Loucy (cell line): ENCODE results near the gene CEMIP2.

Experiments used
- EZH2phosphoT487 ChIP-seq: fragments of 200-600 bp; IDR thresholded peaks from 2 replicates; pipeline ENCODE4 v1.6.1; 2018; ENCODE audit warnings: antibody characterized with exemption, mild to moderate bottlenecking, moderate library complexity, borderline replicate concordance
- TF ChIP-seq, protein P1 (sequence below): fragments of 200-600 bp; sonication (generic); conservative IDR thresholded peaks from 2 replicates; pipeline ENCODE4 v1.5.1; 2014; ENCODE audit warnings: mild to moderate bottlenecking, antibody characterized with exemption, low read length

DNA sequence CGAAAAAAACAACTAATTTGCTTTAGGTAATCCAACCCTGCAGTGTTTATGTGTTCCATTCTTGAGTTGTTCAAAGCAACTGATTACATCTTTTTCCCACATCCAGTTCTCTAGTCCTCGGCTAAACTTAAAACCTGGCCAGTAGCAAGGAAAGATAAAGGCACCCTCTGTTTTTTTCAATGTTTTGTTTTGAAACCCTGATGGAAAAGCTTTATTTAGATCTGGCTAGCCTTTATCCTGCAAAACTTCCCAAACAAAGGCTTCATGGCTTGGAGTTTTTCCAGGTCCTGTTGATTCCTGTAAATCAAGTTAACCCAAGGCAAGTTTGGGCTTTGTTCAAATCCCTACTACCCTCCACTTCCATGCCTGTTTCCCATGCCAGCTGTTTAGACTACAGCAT is 105.1 kb downstream of the CEMIP2 start:
- TF ChIP-seq, protein P1, sequence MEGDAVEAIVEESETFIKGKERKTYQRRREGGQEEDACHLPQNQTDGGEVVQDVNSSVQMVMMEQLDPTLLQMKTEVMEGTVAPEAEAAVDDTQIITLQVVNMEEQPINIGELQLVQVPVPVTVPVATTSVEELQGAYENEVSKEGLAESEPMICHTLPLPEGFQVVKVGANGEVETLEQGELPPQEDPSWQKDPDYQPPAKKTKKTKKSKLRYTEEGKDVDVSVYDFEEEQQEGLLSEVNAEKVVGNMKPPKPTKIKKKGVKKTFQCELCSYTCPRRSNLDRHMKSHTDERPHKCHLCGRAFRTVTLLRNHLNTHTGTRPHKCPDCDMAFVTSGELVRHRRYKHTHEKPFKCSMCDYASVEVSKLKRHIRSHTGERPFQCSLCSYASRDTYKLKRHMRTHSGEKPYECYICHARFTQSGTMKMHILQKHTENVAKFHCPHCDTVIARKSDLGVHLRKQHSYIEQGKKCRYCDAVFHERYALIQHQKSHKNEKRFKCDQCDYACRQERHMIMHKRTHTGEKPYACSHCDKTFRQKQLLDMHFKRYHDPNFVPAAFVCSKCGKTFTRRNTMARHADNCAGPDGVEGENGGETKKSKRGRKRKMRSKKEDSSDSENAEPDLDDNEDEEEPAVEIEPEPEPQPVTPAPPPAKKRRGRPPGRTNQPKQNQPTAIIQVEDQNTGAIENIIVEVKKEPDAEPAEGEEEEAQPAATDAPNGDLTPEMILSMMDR = no peak
- no peak for TF ChIP-seq EZH2phosphoT487
